Measurements from ENCODE around the gene PLCB4. TPM values are rescaled to one million over a fixed set of nuclear protein-coding genes. Genes with fewer than 3 reads are reported as not detected.

PLCB4 gene
- total RNA-seq, 1 experiment from 2014 or later: 10.1 TPM

DNA sequence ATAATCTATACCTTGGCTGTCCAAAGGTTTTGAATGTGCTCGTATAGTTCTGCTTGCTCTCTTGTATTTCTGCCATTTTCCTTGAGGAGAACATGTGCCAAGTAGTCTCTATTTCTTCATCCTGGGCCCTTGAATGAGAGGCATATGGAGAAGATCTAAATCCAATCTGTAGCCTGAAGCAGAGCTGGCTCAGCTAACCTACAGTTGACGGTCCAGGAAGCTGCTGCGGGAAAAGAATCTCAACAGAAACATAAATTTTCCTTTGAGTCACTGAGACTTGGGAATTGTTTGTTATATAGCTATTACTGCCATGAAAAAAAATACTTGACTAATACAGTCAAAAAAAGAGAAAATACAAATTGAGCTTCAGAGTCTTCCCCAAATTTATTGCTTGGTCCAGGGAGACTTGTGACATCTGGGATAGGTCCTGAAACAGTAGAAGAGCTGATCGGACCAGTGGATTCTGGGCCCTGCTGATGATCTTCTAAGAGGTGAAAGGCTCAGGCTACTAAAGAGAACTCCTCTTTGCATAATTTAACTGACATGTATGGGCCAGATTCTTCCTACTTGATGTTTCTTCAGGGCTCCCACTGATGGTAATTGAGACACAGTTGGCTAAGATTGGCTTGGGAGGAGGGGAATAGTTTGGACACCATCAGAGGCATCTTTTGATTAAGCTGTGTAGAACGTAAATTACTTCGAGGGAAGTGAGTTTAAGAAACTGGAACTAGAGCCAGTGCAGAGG lies 29.9 kb upstream of the PLCB4 start:
- Histone ChIP-seq H3K4me2 (ENCODE audit: insufficient read depth, insufficient read length, low read length) (no peak overlapping the region), H3K18ac (ENCODE audit: insufficient read length, low read depth, low read length) (no peak overlapping the region), H2AK5ac (ENCODE audit: insufficient read length, low read length) (no peak overlapping the region), H2BK120ac (ENCODE audit: low read depth, low read length, poor library complexity, severe bottlenecking) (no peak overlapping the region), H2AFZ (ENCODE audit: low read length) (no peak overlapping the region), H4K20me1 (ENCODE audit: control insufficient read depth, insufficient read depth, insufficient read length) (no peaks in the 10 kb centered on the region), H3T11ph (ENCODE audit: low read length) (no peak overlapping the region), H2BK15ac (ENCODE audit: low read depth, low read length) (no peak overlapping the region), H4K5ac (ENCODE audit: insufficient read length, low read depth, low read length) (no peak overlapping the region), H3K56ac (ENCODE audit: insufficient read length, low read depth, low read length) (no peak overlapping the region), H3K23me2 (ENCODE audit: insufficient read length, low read depth, low read length, poor library complexity, severe bottlenecking) (no peaks in the 10 kb centered on the region), H3K4ac (ENCODE audit: low read depth, low read length) (no peak overlapping the region), H2BK20ac (ENCODE audit: low read depth, low read length, poor library complexity, severe bottlenecking) (no peak overlapping the region), H3K79me2 (ENCODE audit: insufficient read depth, low read length) (no peaks in the 10 kb centered on the region), H3K23ac (ENCODE audit: insufficient read length, low read depth, low read length) (no peak overlapping the region), H4K91ac (ENCODE audit: insufficient read length, low read depth, low read length) (no peak overlapping the region), H3K9ac (ENCODE audit: extremely low read depth, insufficient read length, low read length) (no peak overlapping the region), H3K4me1 (ENCODE audit: insufficient read depth, low read length) (no peaks in the 10 kb centered on the region; the same call in 1 of the 2 replicates), H3K79me1 (ENCODE audit: insufficient read depth, low read depth, low read length, poor library complexity, severe bottlenecking) (no peaks in the 10 kb centered on the region), H3K9me3 (ENCODE audit: control insufficient read depth, low read depth, low read length) (no peaks in the 10 kb centered on the region), H4K8ac (replicated peaks; ENCODE audit: insufficient read length, low read depth, low read length) (no peak overlapping the region), H3K27ac (ENCODE audit: insufficient read length, low read depth, low read length) (no peak overlapping the region), H2BK12ac (ENCODE audit: insufficient read length, low read depth, low read length) (no peak overlapping the region), H3K14ac (ENCODE audit: insufficient read depth, low read length) (no peak overlapping the region), H2BK5ac (ENCODE audit: insufficient read length, low read length) (no peak overlapping the region), H3K27me3 (ENCODE audit: insufficient read depth, low read length) (no peaks in the 10 kb centered on the region)
- H3K9me3 Mint-ChIP-seq: no peaks in the 10 kb centered on the region; a peak in 1 of 5 replicates
- no peaks in the 10 kb centered on the region; a peak in 1 of 7 replicates for H3K36me3 Mint-ChIP-seq (ENCODE audit: insufficient read depth in 1 of 3, low read depth in 3 of 3)
- no CpG with 5 or more reads among the region's 6 CpGs for WGBS (ENCODE audit: extremely low coverage, insufficient read length, low lambda C conversion rate)
- H3K27ac Mint-ChIP-seq: peak overlapping the region in 1 of 3 experiments; percentile 1; a peak in 1 of 7 replicates
- no peak for DNase-seq
- H3K4me1 Mint-ChIP-seq: peaks cover 9 to 17% of the 10 kb centered on the region in 2 experiments
- TF ChIP-seq, protein P1, sequence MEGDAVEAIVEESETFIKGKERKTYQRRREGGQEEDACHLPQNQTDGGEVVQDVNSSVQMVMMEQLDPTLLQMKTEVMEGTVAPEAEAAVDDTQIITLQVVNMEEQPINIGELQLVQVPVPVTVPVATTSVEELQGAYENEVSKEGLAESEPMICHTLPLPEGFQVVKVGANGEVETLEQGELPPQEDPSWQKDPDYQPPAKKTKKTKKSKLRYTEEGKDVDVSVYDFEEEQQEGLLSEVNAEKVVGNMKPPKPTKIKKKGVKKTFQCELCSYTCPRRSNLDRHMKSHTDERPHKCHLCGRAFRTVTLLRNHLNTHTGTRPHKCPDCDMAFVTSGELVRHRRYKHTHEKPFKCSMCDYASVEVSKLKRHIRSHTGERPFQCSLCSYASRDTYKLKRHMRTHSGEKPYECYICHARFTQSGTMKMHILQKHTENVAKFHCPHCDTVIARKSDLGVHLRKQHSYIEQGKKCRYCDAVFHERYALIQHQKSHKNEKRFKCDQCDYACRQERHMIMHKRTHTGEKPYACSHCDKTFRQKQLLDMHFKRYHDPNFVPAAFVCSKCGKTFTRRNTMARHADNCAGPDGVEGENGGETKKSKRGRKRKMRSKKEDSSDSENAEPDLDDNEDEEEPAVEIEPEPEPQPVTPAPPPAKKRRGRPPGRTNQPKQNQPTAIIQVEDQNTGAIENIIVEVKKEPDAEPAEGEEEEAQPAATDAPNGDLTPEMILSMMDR (conservative IDR thresholded peaks at IDR 0.05): no peak
- H3K27me3 Mint-ChIP-seq (ENCODE audit: low read depth): no peaks in the 10 kb centered on the region
- H3K4me3 Mint-ChIP-seq: no peak overlapping the region
